RWPE1 (cell line): ENCODE measurements around the gene GBF1.
A peak's percentile ranks its signal among the peaks of the same experiment; 100 is the strongest.

Experiments used
- CTCF ChIA-PET: fragments of 350-600 bp; sonication (Branson Sonifier 250); formaldehyde crosslinking; extraction: SDS; loops from one replicate; lab custom pipeline; 2021; lab: Yijun Ruan, JAX
- POLR2A ChIA-PET: fragments of 400-600 bp; formaldehyde crosslinking; extraction: SDS; loops from one replicate; lab custom pipeline; 2020; ENCODE audit warnings: antibody characterized with exemption; ENCODE audit not compliant: low non-redundant PET; lab: Yijun Ruan, JAX
- DNase-seq: peaks from one replicate; pipeline ENCODE4 v3.0.0; 2012; ENCODE audit warnings: low spot score
- H3K27ac ChIP-seq: fragments of 450-650 bp; 2 replicates; pipeline ENCODE4 v1.5.1; 2017
- CTCF ChIP-seq: fragments of 450-650 bp; conservative IDR thresholded peaks from 2 replicates; pipeline ENCODE4 v1.5.1; 2017; ENCODE audit warnings: low read depth, mild to moderate bottlenecking

The GBF1 gene

GRCh38 chr10:102419269-102420180 lies 174.2 kb downstream of the GBF1 start:
- ChIA-PET CTCF (interaction anchor here (0.6 to 5.7 kb wide), 6 partner anchors 15 to 409 kb away, joined by 3 to 108 read pairs (median 20); partner anchors contain the start of gene NFKB2), POLR2A (interaction anchor here (2.3 to 2.5 kb wide), 2 partner anchors 25 to 32 kb away, joined by 9 to 14 read pairs; partner anchors contain the start of genes C10orf95 and NFKB2)
- TF ChIP-seq CTCF = no peak
- DNase-seq = peak; percentile 85
- H3K27ac ChIP-seq = peak overlapping the region; percentile 96

- H3K27ac ChIP-seq = peak overlapping the region; percentile 96
- no peak for TF ChIP-seq CTCF
These were observed 174.9 kb downstream of the GBF1 start for GRCh38 chr10:102420181-102420713.

DNA sequence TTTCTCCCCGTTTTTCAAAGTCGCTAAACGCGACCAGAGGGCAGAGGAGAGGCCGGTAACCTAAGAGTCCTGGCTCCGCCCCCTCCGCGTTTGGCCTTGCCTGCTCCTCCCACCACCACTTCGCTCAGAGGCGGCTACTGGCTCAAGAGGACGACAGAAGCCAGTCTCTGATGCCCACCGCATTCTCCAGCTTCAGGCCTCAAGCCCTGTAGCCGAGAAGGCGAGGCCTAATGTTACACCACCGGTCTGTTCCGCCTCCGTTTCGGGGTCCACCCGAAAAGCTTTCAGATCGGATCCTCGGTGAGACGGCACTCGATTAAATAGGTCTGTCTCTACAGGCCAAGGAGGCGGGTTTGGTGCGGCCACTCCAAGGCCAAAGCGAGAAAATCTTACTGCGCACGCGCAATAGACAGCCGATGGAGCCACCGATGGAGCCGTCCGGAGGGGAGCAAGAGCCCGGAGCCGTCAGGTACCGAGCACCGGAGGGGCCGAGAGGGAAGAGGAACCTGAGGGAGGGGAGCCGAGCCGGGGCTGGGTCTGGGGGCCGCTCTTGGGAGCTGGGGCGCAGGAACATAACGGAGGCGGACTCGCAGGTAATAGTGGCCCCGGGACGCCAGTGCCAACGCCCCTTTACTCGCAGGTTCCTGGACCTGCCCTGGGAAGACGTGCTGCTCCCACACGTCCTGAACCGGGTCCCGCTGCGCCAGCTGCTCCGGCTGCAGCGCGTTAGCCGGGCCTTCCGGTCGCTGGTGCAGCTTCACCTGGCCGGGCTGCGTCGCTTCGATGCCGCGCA lies 175.6 kb downstream of the GBF1 start, which contains the start of gene FBXL15:
Gene FBXL15 (plus strand): TSS at position 123 of the 793 bp plus-strand sequence. CDS start 294 bp downstream, at position 417.
- POLR2A ChIA-PET = interaction anchor here (0.5 to 2.5 kb wide), 5 partner anchors 12 to 191 kb away, joined by 3 to 14 read pairs (median 4); partner anchors contain the start of genes C10orf95, CUEDC2 and NFKB2
- CTCF ChIA-PET = interaction anchor here (1.2 to 5.7 kb wide), 6 partner anchors 11 to 190 kb away, joined by 3 to 108 read pairs (median 22); partner anchors contain the start of gene NFKB2
- DNase-seq = peak; percentile 98
- TF ChIP-seq CTCF = no peak
- H3K27ac ChIP-seq = peak within 1 kb of the TSS; percentile 96

More at GRCh38 chr10:102420181-102420713, 174.9 kb downstream of the GBF1 start:
- ChIA-PET CTCF (interaction anchor here (0.6 to 5.7 kb wide), 7 partner anchors 17 to 410 kb away, joined by 3 to 108 read pairs (median 4); partner anchors contain the start of gene NFKB2), POLR2A (interaction anchor here (0.5 to 2.5 kb wide), 4 partner anchors 25 to 190 kb away, joined by 3 to 14 read pairs (median 6); partner anchors contain the start of genes C10orf95 and NFKB2)
- no peak for DNase-seq

GRCh38 chr10:102421507-102421756 lies 176.1 kb downstream of the GBF1 start:
- no peak for TF ChIP-seq CTCF
- POLR2A ChIA-PET = interaction anchor here (0.6 to 2.5 kb wide), 3 partner anchors 11 to 30 kb away, joined by 4 to 14 read pairs (median 9); partner anchors contain the start of genes C10orf95, CUEDC2 and NFKB2
- no peak for DNase-seq
- H3K27ac ChIP-seq = peak overlapping the region; percentile 96
- CTCF ChIA-PET = interaction anchor here (0.6 to 5.7 kb wide), 8 partner anchors 11 to 637 kb away, joined by 3 to 108 read pairs (median 4); partner anchors contain the start of genes CUEDC2 and NFKB2

DNA sequence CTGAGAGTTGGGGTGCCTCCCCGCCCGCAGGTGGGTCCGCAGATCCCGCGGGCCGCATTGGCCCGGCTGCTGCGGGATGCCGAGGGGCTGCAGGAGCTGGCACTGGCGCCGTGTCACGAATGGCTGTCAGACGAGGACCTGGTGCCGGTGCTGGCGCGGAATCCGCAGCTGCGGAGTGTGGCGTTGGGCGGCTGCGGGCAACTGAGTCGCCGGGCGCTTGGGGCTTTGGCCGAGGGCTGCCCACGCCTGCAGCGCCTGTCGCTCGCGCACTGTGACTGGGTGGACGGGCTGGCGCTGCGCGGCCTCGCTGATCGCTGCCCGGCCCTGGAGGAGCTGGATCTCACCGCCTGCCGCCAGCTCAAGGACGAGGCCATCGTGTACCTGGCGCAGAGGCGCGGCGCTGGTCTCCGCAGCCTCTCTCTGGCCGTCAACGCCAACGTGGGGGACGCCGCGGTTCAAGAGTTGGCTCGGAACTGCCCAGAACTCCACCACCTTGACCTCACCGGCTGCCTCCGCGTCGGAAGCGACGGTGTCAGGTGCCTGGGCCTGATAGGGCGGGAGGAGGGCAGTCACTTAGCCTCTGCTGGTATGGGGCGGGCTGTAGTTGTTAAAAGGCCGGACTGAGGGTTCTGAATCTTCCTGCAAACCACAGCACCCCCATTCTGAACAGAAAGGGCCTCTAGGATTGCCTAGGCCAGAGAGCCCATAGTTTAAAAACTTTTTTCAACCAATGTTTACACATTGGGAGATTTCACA lies 176.6 kb downstream of the GBF1 start:
- ChIA-PET CTCF (interaction anchor here (0.5 to 5.7 kb wide), 20 partner anchors 10 to 1861 kb away, joined by 3 to 108 read pairs (median 4); partner anchors contain the start of genes C10orf95, CUEDC2, ELOVL3 and NFKB2), POLR2A (interaction anchor here (0.6 to 2.5 kb wide), 3 partner anchors 11 to 29 kb away, joined by 4 to 14 read pairs (median 9); partner anchors contain the start of genes C10orf95, CUEDC2 and NFKB2)
- TF ChIP-seq CTCF = no peak
- DNase-seq = no peak
- H3K27ac ChIP-seq = peak overlapping the region; percentile 96
